NCI-H345 treated with DMSO at 0.1 percent for 48 hours (cell line): ENCODE measurements around the gene ZNF610.
"Not testable (repeated sequence)": the region's sequence is repeated elsewhere in the genome, so short reads cannot be mapped to it uniquely, and the experiment has no call there.

Experiments
- DNase-seq: peaks from one replicate; lab custom pipeline; 2025; ENCODE audit not compliant: unreplicated experiment; lab: John Stamatoyannopoulos, UW

ZNF610 gene

GRCh38 chr19:52336117-52336790 is at the start of gene ZNF610:
TSS of gene ZNF610 (plus strand) at chr19:52336243. CDS start at chr19:52349173, 12,930 bp downstream.
- peak; percentile 73 for DNase-seq

- no peak for DNase-seq
Measured at GRCh38 chr19:52286256-52286655, 49.8 kb upstream of the ZNF610 start.

GRCh38 chr19:52291781-52292180 is 44.3 kb upstream of the ZNF610 start:
- DNase-seq: no peak

- not testable (repeated sequence) for DNase-seq
Measured at GRCh38 chr19:52292946-52293345, 43.1 kb upstream of the ZNF610 start.

GRCh38 chr19:52296400-52296772 is 39.7 kb upstream of the ZNF610 start:
- DNase-seq: no peak

- DNase-seq: peak; percentile 16
Measured at GRCh38 chr19:52296773-52297600, 39.1 kb upstream of the ZNF610 start, which contains the start of gene ZNF480. TSS of gene ZNF480 (plus strand) at chr19:52297169. CDS start at chr19:52300413, 3,244 bp downstream.

- no peak for DNase-seq
Measured at GRCh38 chr19:52297601-52298364, 38.3 kb upstream of the ZNF610 start.

GRCh38 chr19:52307275-52307674 is 28.8 kb upstream of the ZNF610 start:
- no peak for DNase-seq

GRCh38 chr19:52322429-52322828 is 13.6 kb upstream of the ZNF610 start:
- DNase-seq: no peak

GRCh38 chr19:52331757-52332156 is 4.3 kb upstream of the ZNF610 start:
- DNase-seq: no peak

- DNase-seq: no peak
Measured at GRCh38 chr19:52335768-52336116, 301 bp upstream of the ZNF610 start.

- DNase-seq: no peak
Measured at GRCh38 chr19:52336791-52337381, 843 bp downstream of the ZNF610 start.

- DNase-seq: not testable (repeated sequence)
Measured at GRCh38 chr19:52339022-52339421, 3.0 kb downstream of the ZNF610 start.

- no peak for DNase-seq
Measured at GRCh38 chr19:52343548-52343947, 7.5 kb downstream of the ZNF610 start.

- DNase-seq: no peak
Measured at GRCh38 chr19:52345162-52345561, 9.1 kb downstream of the ZNF610 start.

- no peak for DNase-seq
Measured at GRCh38 chr19:52351512-52351911, 15.5 kb downstream of the ZNF610 start.

GRCh38 chr19:52366414-52366824 is 30.4 kb downstream of the ZNF610 start:
- no peak for DNase-seq

GRCh38 chr19:52369559-52370340 is 33.7 kb downstream of the ZNF610 start, which contains the start of gene ZNF880:
TSS of gene ZNF880 (plus strand) at chr19:52369923. CDS start at chr19:52369966, 43 bp downstream.
- peak; percentile 66 for DNase-seq

GRCh38 chr19:52370341-52370710 is 34.3 kb downstream of the ZNF610 start:
- no peak for DNase-seq

- no peak for DNase-seq
Measured at GRCh38 chr19:52391135-52391534, 55.1 kb downstream of the ZNF610 start.
